HG02610 (cell line): ENCODE results near the gene DKKL1.

Source experiments
- ATAC-seq: cut with Tn5 transposase; IDR thresholded peaks from one replicate; pipeline ENCODE4 v1.9.1; 2021; ENCODE audit warnings: mild to moderate bottlenecking, moderate library complexity; ENCODE audit not compliant: unreplicated experiment

DKKL1 gene

DNA sequence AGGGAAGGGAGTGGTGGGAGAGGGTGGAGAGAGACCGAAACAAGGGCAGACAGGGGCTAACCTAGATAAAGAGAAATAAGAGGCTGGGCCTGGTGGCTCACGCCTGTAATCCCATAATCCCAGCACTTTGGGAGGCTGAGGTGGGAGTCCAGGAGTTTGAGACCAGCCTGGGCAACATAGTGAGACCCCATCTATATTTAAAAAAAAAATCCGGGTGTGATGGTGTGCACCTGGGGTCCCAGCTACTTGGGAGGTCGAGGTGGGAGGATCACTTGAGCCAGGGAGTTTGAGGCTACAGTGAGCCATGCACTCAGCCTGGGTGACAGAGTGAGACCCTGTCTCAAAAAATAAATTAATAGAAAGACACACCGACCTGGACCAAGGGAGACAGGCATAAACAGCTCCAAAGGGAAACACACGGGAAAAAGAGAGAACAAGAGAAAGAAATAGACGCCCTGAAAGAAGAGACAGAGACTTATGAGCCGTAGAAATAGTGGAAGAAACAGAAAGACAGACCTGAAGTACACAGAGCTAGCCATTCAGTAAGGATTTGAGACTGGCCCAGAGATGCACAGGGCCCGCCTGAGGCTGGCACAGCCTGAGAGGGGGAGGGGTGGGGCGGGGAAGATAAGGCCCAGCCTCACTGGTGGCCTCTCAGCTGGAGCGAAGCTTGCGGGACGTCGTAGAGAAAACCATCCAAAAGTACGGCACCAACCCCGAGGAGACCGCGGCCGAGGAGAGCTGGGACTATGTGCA is 26.2 kb upstream of the DKKL1 start:
- no peak for ATAC-seq

DNA sequence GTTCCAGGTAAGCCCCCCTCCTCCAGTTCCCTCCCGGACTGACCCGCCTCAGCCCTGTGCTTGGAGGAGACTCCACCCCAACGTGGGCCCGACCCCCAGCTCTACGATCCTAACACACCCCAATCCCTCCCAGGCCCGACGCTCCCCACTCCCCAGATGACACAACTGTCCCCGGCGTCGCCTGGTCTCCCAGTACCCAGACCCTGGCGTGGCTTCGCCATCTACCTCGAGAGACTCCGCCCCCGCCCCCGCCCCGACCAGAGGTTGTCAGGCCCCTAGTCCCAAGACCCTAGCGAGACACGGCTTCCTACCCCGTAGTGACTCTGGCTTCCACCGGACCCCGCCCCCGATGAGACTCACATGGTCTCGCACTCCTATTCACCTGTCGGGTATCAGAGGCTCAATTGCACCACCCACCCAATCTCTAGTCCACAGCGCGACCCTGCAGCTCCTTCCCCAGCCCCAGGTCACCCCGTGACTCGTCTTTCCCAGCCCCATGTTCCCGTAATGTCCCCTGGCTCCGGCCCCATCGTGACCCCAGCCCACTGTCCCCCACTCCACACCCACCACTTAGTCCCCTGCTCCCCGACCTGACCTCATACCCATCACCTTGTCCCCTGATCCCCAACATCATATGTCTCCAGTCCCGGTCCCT is 25.5 kb upstream of the DKKL1 start:
- no peak for ATAC-seq

DNA sequence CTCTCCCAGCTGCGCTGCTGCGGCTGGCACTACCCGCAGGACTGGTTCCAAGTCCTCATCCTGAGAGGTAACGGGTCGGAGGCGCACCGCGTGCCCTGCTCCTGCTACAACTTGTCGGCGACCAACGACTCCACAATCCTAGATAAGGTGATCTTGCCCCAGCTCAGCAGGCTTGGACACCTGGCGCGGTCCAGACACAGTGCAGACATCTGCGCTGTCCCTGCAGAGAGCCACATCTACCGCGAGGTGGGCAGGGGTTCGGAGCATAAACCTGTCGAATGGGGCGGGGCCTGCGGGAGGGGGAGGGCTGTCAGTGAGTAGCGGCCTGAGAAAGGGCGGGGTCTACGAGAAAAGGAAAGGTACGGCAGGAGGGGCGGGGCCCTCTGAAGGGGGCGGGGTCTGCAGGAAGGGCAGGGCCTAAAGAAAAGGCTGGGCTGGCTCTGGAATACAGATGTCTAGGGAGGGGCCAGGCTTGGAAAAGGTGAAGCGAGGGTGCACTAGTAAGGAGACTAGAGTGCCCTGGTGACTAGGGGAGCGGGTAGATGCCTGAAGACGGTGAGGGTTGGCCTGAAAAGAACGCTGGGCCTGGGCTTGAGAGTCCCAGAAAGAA is 24.9 kb upstream of the DKKL1 start:
- ATAC-seq = no peak

DNA sequence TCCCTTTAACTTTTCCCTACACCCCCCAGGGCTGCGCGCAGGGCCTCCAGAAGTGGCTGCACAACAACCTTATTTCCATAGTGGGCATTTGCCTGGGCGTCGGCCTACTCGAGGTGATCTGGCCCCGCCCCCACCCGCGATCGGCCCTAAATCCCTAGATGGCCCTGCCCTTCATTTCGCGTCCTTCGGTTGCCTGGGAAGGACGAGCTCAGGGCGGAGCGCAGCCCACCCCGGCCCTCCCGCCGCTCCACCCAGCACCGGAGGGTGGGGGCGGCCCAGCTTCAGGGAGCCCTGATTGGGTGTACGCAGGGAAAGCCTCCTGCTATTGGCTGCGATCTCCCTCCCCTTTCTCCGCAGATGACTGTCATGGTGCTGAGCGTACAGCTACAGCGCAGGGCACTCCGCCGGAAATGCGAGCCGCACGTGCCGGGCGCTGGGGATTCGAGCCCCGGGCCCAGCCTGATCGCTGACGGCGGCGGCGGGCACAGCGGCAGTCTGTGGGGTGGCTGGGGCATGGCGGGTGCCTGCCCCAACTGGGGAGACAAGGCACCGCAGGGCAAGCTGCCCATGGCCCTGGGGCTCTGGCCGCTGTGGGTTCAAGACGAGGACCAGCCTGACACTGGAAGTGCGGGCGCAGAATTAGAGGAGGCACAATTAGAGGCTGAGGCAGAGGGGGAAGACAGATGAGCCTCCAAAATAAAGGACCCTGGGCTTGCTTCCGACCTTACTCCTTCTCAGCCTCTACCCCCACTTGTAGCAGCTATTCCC is 24.2 kb upstream of the DKKL1 start:
- no peak for ATAC-seq

DNA sequence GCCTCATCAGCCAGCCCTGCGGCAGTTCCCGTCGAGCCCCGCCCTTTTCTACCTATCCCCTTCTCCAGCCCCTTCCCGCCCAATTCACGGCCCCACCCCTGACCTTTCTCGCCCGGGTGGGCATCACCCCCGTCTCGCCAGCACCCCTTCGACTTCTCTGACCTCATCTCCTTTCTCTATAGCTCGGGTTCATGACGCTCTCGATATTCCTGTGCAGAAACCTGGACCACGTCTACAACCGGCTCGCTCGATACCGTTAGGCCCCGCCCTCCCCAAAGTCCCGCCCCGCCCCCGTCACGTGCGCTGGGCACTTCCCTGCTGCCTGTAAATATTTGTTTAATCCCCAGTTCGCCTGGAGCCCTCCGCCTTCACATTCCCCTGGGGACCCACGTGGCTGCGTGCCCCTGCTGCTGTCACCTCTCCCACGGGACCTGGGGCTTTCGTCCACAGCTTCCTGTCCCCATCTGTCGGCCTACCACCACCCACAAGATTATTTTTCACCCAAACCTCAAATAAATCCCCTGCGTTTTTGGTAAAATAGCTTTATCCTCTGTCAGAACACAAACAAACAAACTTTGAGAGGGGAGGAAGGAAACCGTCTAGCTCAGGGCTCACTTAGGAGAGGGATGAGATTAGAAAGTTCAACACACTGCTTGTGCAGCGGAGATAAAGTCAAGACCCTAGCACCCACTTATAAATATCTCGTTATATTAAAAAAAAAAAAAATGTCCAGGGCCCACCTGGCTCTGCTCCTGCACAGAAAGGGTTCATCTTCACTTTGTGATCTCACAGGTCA is 23.4 kb upstream of the DKKL1 start:
- ATAC-seq = peak; percentile 69

DNA sequence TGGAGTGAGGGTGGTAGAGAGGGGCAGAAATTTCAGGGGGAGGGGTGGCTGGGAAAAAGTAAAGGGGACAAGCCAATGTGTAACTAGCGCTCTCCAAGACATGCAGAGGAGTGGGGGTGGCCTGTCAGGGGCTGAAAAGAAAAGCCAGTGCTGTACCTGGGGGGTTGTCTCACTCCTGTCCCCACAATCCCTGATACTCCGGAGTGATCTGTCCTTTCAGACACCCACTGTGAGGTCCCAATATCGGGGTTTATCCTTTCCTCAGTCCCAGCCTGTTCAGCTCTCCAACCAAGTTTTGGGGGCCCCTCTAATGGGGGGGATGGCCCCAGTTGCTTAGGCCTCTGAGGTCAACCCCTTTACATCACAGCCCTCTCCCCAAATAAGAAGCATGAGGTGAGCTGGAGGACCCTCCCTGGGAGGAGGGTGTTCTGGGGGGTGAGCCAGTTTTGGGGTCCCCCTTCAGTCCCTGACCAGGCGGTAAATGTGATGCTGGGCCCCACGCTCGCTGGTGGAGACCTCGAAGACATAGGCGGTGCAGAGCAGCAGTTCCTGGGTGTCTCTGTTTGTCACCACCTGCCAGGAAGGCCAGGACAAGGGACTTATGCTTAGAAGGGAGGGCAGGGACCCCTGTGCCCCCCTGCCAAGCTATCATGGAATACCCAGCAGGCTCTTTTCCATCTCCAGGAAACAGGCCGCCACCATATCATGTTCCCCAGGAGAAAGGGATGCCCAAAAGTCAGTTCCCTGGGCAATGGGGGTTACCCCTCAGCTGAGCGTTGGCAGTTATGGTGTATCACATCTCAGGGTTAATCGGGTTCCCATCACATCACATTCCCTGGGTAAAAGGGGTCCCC is 22.6 kb upstream of the DKKL1 start:
- no peak for ATAC-seq

DNA sequence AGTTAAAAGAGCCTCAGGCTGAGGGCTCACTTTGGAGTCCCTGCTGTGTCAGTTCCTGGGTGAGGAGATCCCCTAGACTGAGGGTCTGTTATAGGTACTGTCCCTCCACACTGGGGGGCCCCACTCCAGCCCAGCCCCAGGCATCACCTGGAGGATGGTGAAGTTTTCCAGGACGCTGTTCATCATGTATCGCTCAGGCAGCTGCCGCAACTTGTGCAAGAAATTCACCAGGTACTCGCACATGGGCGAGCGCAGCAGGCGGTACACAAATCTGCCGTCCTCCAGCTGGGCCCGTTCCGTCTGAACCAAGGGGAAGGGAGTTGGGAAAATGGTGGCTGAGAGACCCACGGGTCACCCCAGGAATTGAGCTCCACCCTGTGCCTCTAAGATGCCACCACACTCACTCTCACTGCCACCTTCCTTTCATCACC is 21.4 kb upstream of the DKKL1 start:
- ATAC-seq = no peak

DNA sequence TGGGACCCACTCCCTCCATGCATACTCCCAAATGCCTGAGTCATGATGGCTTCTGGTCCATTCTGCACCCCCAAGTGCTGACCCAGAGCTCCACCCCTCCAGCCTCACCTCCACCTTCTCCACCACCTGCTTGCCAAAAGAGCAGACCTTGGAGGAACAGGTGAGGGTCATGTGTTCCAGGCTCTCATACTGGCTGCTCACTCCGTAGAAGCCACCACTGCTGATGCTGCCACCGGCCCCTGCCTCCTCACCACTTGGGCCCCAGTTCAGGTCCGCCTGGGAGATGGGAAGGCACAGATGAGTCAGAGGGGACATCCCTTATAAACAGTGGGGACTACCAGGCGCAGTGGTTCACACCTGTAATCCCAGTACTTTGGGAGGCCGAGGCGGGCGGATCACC is 20.6 kb upstream of the DKKL1 start:
- ATAC-seq = no peak

DNA sequence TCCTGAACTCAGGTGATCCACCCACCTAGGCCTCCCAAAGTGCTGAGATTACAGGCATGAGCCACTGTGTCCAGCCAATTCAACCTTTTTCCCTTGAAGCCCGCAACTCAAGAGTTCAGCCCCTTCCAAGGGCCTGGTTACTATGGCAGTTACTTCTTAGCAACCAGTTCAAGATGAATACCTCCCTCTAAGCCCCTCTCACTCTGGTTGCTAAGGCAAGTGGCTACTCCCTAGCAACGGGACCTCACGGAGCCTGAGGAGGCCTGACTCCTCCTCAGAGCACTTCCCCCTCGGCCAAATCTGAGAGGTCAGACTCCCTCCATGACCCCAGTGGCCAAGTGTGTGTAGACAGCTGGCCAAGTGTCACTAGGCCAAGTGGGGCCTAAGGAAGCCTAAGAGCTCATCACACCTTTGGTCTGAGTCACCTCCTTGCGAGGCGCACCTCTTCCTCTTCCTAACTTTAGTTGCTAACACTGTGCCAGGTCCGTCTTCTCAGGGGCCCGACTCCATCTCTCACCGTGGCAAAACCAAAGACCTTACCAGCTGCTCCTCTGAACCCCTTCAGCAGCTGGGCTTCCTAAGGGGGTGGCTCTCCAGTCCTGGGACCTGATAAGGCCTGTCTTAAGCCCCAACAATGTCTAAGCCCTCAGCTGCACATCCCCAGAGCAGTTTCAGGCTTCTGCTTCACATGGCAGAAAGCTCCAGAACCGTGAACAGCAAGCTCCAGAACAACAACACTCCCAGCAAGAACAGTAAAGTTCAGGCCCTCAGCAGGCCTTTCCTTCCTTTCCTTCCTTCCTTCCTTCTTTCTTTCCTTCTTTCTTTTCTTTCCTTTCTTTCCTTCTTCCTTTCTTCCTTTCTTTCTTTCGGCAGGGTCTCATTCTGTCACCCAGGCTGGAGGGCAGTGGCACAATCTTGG is 18.9 kb upstream of the DKKL1 start:
- ATAC-seq = no peak

DNA sequence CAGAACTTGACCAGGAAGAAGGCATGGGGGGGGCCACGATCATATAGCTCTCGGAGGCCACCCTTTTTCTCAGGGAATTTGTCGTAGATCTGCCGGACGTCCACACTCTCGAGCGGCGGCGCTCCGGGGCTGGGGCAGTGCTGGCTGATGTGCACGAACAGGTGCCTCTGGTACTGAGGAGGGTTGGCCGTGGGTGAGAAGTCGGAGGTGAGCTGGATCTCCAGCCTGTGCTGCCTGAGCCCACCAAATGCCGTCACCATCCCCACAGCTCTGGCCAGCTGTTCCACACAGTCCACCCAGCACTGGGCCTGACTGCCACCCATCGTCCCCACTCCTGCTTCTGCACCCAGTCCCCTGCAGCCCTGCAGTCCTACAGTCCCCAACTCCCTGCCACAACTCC is 16.5 kb upstream of the DKKL1 start:
- no peak for ATAC-seq

DNA sequence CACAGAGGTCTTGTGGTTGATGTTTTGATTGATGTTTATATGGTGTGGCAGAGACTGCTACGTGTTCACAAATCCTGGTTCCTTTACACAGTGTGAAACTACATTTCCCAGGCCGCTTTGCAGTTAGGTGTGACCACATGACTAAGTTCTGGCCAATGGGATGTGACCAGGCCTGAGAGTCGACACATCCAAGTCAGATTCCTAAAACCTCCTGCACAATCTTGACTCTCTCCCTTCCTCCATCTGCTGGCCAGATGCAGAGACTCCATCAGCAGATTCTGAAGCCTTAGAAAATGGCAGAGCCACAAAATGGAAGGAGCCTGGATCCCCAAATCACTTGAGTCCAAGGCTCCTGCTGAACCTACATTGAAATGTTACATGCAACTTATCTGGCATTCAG is 15.8 kb upstream of the DKKL1 start:
- no peak for ATAC-seq

DNA sequence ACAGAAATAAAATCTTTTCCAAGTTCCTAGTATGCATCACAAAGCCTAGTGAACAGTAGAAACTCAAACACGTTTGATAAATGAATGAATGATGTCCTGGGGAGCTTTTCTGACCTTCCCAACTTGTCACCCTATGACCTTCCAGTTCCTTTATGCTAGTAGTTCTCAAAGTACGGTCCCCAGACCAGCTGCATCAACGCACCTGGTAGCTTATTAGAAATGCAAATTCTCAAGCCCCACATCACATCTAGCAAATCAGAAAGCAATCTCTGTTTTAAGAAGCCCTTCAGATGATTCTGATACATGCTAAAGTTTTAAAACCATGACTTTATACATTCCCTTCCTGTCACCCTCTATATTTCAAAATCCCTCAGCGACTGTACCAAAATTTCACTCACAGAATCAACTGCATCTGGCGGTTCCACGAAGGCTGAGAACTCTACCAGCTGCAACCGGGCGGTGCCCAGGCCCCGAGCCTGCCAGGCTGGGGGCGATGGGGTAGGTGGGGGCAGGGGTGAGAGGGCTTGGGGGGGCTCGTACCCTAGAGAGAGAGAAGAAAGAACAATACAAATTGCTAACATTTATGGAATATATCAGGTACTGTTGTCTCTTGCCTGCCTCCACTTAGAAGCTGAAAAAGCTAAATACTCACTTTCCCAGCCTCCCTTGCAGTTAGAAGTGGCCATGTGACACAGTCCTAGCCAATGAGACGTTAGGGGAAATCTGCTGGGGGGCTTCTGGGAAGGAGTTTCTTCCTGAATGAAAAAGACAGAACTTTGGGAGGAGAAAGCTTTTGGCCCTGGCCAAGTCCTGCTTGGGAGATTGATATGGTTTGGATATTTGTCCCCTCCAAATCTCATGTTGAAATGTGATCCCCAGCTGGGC is 15.1 kb upstream of the DKKL1 start:
- ATAC-seq = no peak

DNA sequence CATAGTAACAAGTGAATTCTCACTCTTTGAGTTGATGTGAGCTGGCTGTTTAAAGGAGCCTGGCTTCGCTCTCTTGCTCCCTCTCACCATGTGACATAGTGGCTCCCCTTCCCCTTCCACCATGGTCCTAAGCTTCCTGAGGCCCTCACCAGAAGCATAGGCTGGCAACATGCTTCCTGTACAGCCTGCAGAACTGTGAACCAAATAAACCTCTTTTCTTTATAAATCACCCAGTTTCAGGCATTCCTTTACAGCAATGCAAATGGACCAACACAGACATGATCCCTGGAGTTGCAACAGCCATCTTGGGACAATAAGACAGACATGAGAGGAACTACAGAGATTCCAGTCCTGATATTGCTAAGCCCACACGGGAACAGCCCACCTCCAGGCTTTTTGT is 14.1 kb upstream of the DKKL1 start:
- ATAC-seq = no peak

DNA sequence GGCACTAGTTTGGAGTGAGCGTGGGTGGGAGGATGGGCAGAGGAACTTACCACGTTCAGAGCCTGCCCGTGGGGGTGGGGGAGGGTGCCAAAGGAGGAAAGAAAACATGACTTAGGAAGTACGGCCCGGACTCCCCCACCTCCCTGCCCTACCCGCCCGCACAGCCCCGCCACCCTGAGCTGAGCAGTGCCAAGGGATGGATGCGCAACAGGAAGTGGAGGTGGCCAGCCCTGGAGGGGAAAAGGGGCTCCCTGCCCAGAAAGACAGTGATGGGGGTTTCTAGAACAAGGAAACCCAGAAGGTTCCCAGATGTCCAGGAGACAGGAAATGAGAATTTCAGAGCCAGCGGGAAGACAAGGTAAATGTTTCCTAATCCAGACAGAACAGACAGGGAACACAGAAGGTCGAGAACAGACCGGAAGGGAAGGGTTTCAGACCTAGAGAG is 7.7 kb upstream of the DKKL1 start:
- no peak for ATAC-seq

DNA sequence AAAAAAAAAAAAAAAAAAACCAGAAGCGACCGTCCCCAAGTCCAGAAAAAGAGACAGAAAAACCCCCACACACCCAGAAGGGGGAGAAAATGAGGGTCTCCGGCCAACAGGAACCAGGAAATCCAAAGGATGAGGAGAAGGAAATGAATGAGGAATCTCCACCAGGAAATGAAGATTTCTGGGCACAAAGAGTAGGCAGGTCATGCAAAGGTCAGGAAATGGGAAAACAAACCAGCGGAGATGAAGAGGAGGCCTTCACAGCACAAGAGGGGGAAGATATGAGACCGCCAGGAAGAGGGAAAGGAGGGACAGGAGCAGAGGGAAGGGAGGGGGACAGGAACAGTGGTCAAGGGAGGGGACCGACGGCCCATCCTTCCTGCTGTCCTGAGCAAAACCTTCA is 7.3 kb upstream of the DKKL1 start:
- ATAC-seq = no peak

DNA sequence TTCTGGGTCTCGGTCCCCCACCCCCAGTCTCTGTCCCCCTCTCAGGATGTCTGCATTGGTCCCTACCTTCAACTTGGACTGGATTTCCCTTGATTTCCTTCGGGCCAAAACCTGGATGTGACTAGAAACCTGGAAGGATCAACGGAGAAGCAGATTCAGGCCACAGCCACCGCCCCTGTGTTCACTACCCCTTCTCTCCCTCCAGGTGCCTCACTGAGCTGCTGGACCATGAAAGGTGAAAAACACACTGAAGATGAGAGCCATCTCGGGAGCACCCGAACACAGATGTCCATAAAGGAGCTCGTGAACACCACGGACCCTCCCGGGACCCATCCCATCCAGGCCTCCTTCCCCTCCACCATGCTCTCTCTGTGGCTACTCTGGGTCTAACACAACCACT is 6.5 kb upstream of the DKKL1 start:
- ATAC-seq = no peak
